ENCODE data around the gene MCF2L. TPM values are rescaled to one million over a fixed set of nuclear protein-coding genes. Genes with fewer than 3 reads are reported as not detected.

The MCF2L gene
- total and polyA plus RNA-seq, 12 donors = 29.6 to 99.8 (median 45.3) TPM

- DNase-seq (no peak), ATAC-seq (peak in 1 of 8 donors; percentile 12)
- TF ChIP-seq CTCF (IDR thresholded peaks at IDR 0.05) = no peak
- Histone ChIP-seq H3K27me3 (no peaks in the 10 kb centered on the region), H3K36me3 (peaks cover 0 to 26% (median 0%) of the 10 kb centered on the region in 9 donors), H3K4me3 (no peak overlapping the region), H3K4me1 (peaks cover 0 to 22% (median 13%) of the 10 kb centered on the region in 9 donors), H3K27ac (no peak overlapping the region), H3K9me3 (peaks cover 0 to 4% (median 0%) of the 10 kb centered on the region in 11 donors)
- intact Hi-C loops (cut with DNase I) = no loop called here
- WGBS, 2 donors = 81 to 86% methylated on average over 11 of the region's 11 CpGs
Observed at GRCh38 chr13:113041293-113041690, 72.3 kb downstream of the MCF2L start.

DNA sequence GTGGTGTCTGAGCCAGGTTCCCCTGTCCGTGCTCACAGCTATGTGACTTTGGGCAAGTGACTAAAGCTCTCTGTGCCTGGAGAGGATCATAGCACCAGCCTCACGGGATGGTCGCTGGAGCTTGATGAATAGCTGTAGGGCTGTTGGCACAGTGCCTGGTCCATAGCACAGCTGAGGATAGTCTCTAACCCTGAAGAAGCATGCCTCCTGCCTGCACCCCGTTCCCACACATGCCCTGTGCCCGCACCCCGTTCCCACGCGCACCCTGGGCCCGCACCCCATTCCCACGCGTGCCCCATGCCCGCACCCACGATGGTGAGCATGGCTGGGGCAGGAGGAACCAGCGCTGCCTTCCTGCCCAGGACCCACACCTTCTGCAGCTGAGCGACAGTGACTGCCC is 72.9 kb downstream of the MCF2L start:
- Histone ChIP-seq H3K4me3 (no peak overlapping the region), H3K36me3 (peaks cover 0 to 32% (median 0%) of the 10 kb centered on the region in 9 donors), H3K4me1 (peaks cover 0 to 25% (median 15%) of the 10 kb centered on the region in 9 donors), H3K27me3 (no peaks in the 10 kb centered on the region), H3K27ac (no peak overlapping the region), H3K9me3 (peaks cover 0 to 4% (median 0%) of the 10 kb centered on the region in 11 donors)
- ATAC-seq = peak in 2 of 8 donors; percentile 1 to 7
- peak in 1 of 2 donors; percentile 7 for DNase-seq
- intact Hi-C loops (cut with DNase I) = no loop called here
- 82 to 85% methylated on average over 15 of the region's 15 CpGs for WGBS, 2 donors
- TF ChIP-seq CTCF (IDR thresholded peaks at IDR 0.05) = no peak

DNA sequence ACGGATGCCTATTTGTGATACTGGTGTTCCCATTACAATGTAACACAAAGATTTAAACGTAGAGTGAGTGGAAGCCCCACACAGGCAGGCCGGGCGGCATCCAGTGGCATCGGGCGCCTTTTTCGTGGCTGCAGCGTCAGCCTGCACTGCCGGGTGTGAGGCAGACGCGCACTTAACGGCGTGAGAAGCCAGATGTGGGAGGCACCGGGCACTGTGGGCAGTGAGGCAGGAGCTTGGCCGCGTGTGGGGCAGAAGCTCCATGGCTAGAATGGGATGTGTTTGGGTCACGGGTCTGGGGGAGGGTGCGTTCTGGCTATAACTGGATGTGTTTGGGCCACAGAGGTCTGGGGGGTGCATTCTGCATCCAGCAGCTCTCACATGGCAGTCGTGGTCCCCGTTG is 73.4 kb downstream of the MCF2L start:
- H3K27ac ChIP-seq = no peak overlapping the region
- H3K4me1 ChIP-seq = peaks cover 0 to 25% (median 15%) of the 10 kb centered on the region in 9 donors
- TF ChIP-seq CTCF (IDR thresholded peaks at IDR 0.05) = no peak
- intact Hi-C loops (cut with DNase I) = no loop called here
- H3K4me3 ChIP-seq = no peak overlapping the region
- H3K27me3 ChIP-seq = no peaks in the 10 kb centered on the region
- H3K36me3 ChIP-seq = peaks cover 0 to 38% (median 0%) of the 10 kb centered on the region in 9 donors
- 94 to 97% methylated on average over 20 of the region's 20 CpGs for WGBS, 2 donors
- ATAC-seq (no peak), DNase-seq (peak in 1 of 2 donors; percentile 6)
- peaks cover 0 to 4% (median 0%) of the 10 kb centered on the region in 11 donors for H3K9me3 ChIP-seq

- intact Hi-C loops (cut with DNase I) = no loop called here
- Histone ChIP-seq H3K4me3 (no peak overlapping the region), H3K9me3 (no peaks in the 10 kb centered on the region), H3K27me3 (no peaks in the 10 kb centered on the region), H3K36me3 (peaks cover 0 to 38% (median 0%) of the 10 kb centered on the region in 9 donors), H3K27ac (no peak overlapping the region), H3K4me1 (peaks cover 0 to 25% (median 15%) of the 10 kb centered on the region in 9 donors)
- ATAC-seq (no peak), DNase-seq (peak in 1 of 2 donors; percentile 6)
- WGBS, 2 donors = 80 to 89% methylated on average over 20 of the region's 20 CpGs
- TF ChIP-seq CTCF (IDR thresholded peaks at IDR 0.05) = no peak
Observed at GRCh38 chr13:113043001-113043630, 74.1 kb downstream of the MCF2L start.
